SK-N-SH treated with all-trans-retinoic acid at 6 μM for 48 hours (cell line): ENCODE measurements around the gene SURF4.

Experiments used
- CREB5 ChIP-seq: fragments of 250-450 bp; sonication (Bioruptor Pico); IDR thresholded peaks from 2 replicates; pipeline ENCODE4 v1.5.1; 2020; ENCODE audit warnings: low read depth, mild to moderate bottlenecking, moderate library complexity
- GLIS3 ChIP-seq: fragments of 250-450 bp; sonication (Bioruptor Pico); IDR thresholded peaks from 2 replicates; pipeline ENCODE4 v1.5.0; 2020; ENCODE audit warnings: mild to moderate bottlenecking, moderate library complexity
- OSR1 ChIP-seq: fragments of 250-450 bp; sonication (Bioruptor Pico); IDR thresholded peaks from 2 replicates; pipeline ENCODE4 v1.8.0; 2022; ENCODE audit warnings: moderate library complexity, mild to moderate bottlenecking, inconsistent platforms
- PATZ1 ChIP-seq: fragments of 250-450 bp; sonication (Bioruptor Pico); IDR thresholded peaks from 2 replicates; pipeline ENCODE4 v1.8.0; 2020; ENCODE audit warnings: mild to moderate bottlenecking, moderate library complexity, borderline replicate concordance
- PPARA ChIP-seq: fragments of 250-450 bp; sonication (Bioruptor Pico); IDR thresholded peaks from 2 replicates; pipeline ENCODE4 v1.5.0; 2020; ENCODE audit warnings: mild to moderate bottlenecking, borderline replicate concordance
- RARB ChIP-seq: fragments of 250-450 bp; sonication (Bioruptor Pico); IDR thresholded peaks from 2 replicates; pipeline ENCODE4 v1.8.0; 2021; ENCODE audit warnings: mild to moderate bottlenecking, moderate library complexity
- SNAI2 ChIP-seq: fragments of 250-450 bp; sonication (Bioruptor Pico); IDR thresholded peaks from 2 replicates; pipeline ENCODE4 v1.5.0; 2020; ENCODE audit warnings: mild to moderate bottlenecking, moderate library complexity
- TOX ChIP-seq: fragments of 250-450 bp; sonication (Bioruptor Pico); IDR thresholded peaks from 2 replicates; pipeline ENCODE4 v1.8.0; 2021; ENCODE audit warnings: mild to moderate bottlenecking, moderate library complexity, borderline replicate concordance
- TSHZ2 ChIP-seq: fragments of 250-450 bp; sonication (Bioruptor Pico); IDR thresholded peaks from 2 replicates; pipeline ENCODE4 v1.5.0; 2020; ENCODE audit warnings: mild to moderate bottlenecking, moderate library complexity
- ZFP3 ChIP-seq: fragments of 250-450 bp; sonication (Bioruptor Pico); IDR thresholded peaks from 2 replicates; pipeline ENCODE4 v1.5.0; 2020; ENCODE audit warnings: mild to moderate bottlenecking, moderate library complexity
- ZFP30 ChIP-seq: fragments of 450-650 bp; formaldehyde crosslinking; IDR thresholded peaks from 2 replicates; pipeline ENCODE4 v1.5.0; 2022; ENCODE audit warnings: mild to moderate bottlenecking, moderate library complexity
- ZNF70 ChIP-seq: fragments of 450-650 bp; formaldehyde crosslinking; IDR thresholded peaks from 2 replicates; pipeline ENCODE4 v1.5.0; 2020; ENCODE audit warnings: mild to moderate bottlenecking, moderate library complexity

- TF ChIP-seq CREB5 (CRISPR knock-in tag) (no peak), SNAI2 (CRISPR knock-in tag) (no peak), ZFP3 (CRISPR knock-in tag) (no peak), ZFP30 (CRISPR knock-in tag) (no peak), OSR1 (no peak), PATZ1 (CRISPR knock-in tag) (no peak), TSHZ2 (CRISPR knock-in tag) (no peak), RARB (CRISPR knock-in tag) (no peak), PPARA (CRISPR knock-in tag) (no peak), TOX (CRISPR knock-in tag) (no peak), GLIS3 (CRISPR knock-in tag) (no peak), ZNF70 (CRISPR knock-in tag) (no peak)
Measured at GRCh38 chr9:133334161-133334560, 41.7 kb downstream of the SURF4 start.
